Head of caudate nucleus (tissue), 42 donors: ENCODE data around the gene KIF3C.
"Not testable (repeated sequence)": the region's sequence is repeated elsewhere in the genome, so short reads cannot be mapped to it uniquely, and the experiment has no call there.

Source experiments
- DNase-seq, 42 donors: peaks; one replicate each; pipeline versions ENCODE4 v3.0.0 to v3.0.0-alpha.2; 2020 to 2021; ENCODE audit warnings: mixed read lengths in 7 of 42
- intact Hi-C: fragments of 100-400 bp; cut with DNase I; formaldehyde crosslinking; loops from one replicate; pipeline ENCODE4 v1.15.0; 2022

KIF3C gene

GRCh38 chr2:25896308-25896707 is 86.0 kb downstream of the KIF3C start:
- DNase-seq, intact Hi-C loops: not testable (repeated sequence)

GRCh38 chr2:25895610-25896009 is 86.7 kb downstream of the KIF3C start:
- DNase-seq, result no peak
- intact Hi-C loops, result no loop called here

- intact Hi-C loops, result no loop called here
- DNase-seq, result no peak
Observed at GRCh38 chr2:25895018-25895417, 87.3 kb downstream of the KIF3C start.

- intact Hi-C loops, result no loop called here
- DNase-seq, result peak in 35 of 42 donors; percentile 13 to 64 (median 35)
Observed at GRCh38 chr2:25894135-25894830, 88.0 kb downstream of the KIF3C start.

- no peak for DNase-seq
- intact Hi-C loops, result no loop called here
Observed at GRCh38 chr2:25891672-25892071, 90.6 kb downstream of the KIF3C start.

- no peak for DNase-seq
- intact Hi-C loops, result no loop called here
Observed at GRCh38 chr2:25887624-25888242, 94.6 kb downstream of the KIF3C start.

- no peak for DNase-seq
- intact Hi-C loops, result no loop called here
Observed at GRCh38 chr2:25885933-25886332, 96.4 kb downstream of the KIF3C start.

- no peak for DNase-seq
- intact Hi-C loops, result no loop called here
Observed at GRCh38 chr2:25881764-25882163, 100.5 kb downstream of the KIF3C start.

GRCh38 chr2:25879133-25879730 is 103.1 kb downstream of the KIF3C start:
- intact Hi-C loops, result loop anchor here (5.0 kb wide), 1 partner anchor 153 kb away; the partner anchor contains the start of gene RAB10
- DNase-seq, result no peak

GRCh38 chr2:25878361-25879132 is 103.8 kb downstream of the KIF3C start, which contains the start of gene ASXL2:
Gene ASXL2, minus strand, starts transcription at chr2:25878487. Its CDS starts 265 bp downstream, at chr2:25878222.
- intact Hi-C loops, result loop anchor here (5.0 kb wide), 1 partner anchor 154 kb away; the partner anchor contains the start of gene RAB10

GRCh38 chr2:25877431-25878360 is 104.6 kb downstream of the KIF3C start:
- DNase-seq, result peak; percentile 22 to 82 (median 62)
- intact Hi-C loops, result loop anchor here (5.0 kb wide), 1 partner anchor 155 kb away; the partner anchor contains the start of gene RAB10

More at GRCh38 chr2:25878361-25879132, 103.8 kb downstream of the KIF3C start, which contains the start of gene ASXL2:
- peak; percentile 93 to 99 (median 98) for DNase-seq
